Embryonic facial prominence (tissue), 1 donor: ENCODE measurements around the gene UGT2A3.
"Not testable (repeated sequence)": the region's sequence is repeated elsewhere in the genome, so short reads cannot be mapped to it uniquely, and the experiment has no call there.

Experiments used
- DNase-seq: peaks from one replicate; pipeline ENCODE4 v3.0.0-alpha.2; 2016; ENCODE audit errors: extremely low spot score

The UGT2A3 gene

GRCh38 chr4:68951078-68951805 lies at the start of gene UGT2A3:
Gene UGT2A3, minus strand, starts transcription at chr4:68951804. Its CDS starts 44 bp downstream, at chr4:68951760.
- DNase-seq: no peak

GRCh38 chr4:68997040-68997439 lies 45.4 kb upstream of the UGT2A3 start:
- DNase-seq: no peak

- no peak for DNase-seq
Observed at GRCh38 chr4:68995292-68995691, 43.7 kb upstream of the UGT2A3 start.

GRCh38 chr4:68987007-68987406 lies 35.4 kb upstream of the UGT2A3 start:
- no peak for DNase-seq

- DNase-seq: no peak
Observed at GRCh38 chr4:68985442-68985841, 33.8 kb upstream of the UGT2A3 start.

- no peak for DNase-seq
Observed at GRCh38 chr4:68984947-68985346, 33.3 kb upstream of the UGT2A3 start.

GRCh38 chr4:68963374-68963773 lies 11.8 kb upstream of the UGT2A3 start:
- no peak for DNase-seq

- no peak for DNase-seq
Observed at GRCh38 chr4:68962868-68963267, 11.3 kb upstream of the UGT2A3 start.

GRCh38 chr4:68960294-68961163 lies 8.9 kb upstream of the UGT2A3 start:
- no peak for DNase-seq

- DNase-seq: not testable (repeated sequence)
Observed at GRCh38 chr4:68959085-68959484, 7.5 kb upstream of the UGT2A3 start.

- no peak for DNase-seq
Observed at GRCh38 chr4:68954126-68954525, 2.5 kb upstream of the UGT2A3 start.

- no peak for DNase-seq
Observed at GRCh38 chr4:68953056-68953596, 1.5 kb upstream of the UGT2A3 start.

GRCh38 chr4:68951806-68952585 lies 392 bp upstream of the UGT2A3 start:
- no peak for DNase-seq

GRCh38 chr4:68950033-68950432 lies 1.6 kb downstream of the UGT2A3 start:
- no peak for DNase-seq

GRCh38 chr4:68948985-68949384 lies 2.6 kb downstream of the UGT2A3 start:
- DNase-seq: no peak

- DNase-seq: no peak
Observed at GRCh38 chr4:68948044-68948743, 3.4 kb downstream of the UGT2A3 start.

GRCh38 chr4:68929076-68929737 lies 22.4 kb downstream of the UGT2A3 start:
- DNase-seq: no peak

- no peak for DNase-seq
Observed at GRCh38 chr4:68927165-68927564, 24.4 kb downstream of the UGT2A3 start.

GRCh38 chr4:68922202-68922601 lies 29.4 kb downstream of the UGT2A3 start:
- not testable (repeated sequence) for DNase-seq

- DNase-seq: no peak
Observed at GRCh38 chr4:68921051-68921450, 30.6 kb downstream of the UGT2A3 start.

GRCh38 chr4:68917016-68917415 lies 34.6 kb downstream of the UGT2A3 start:
- no peak for DNase-seq
